ENCODE data around the gene VCX3B. TPM values are rescaled to one million over a fixed set of nuclear protein-coding genes. Genes with fewer than 3 reads are reported as not detected.
"Not testable (repeated sequence)": the region's sequence is repeated elsewhere in the genome, so short reads cannot be mapped to it uniquely, and the experiment has no call there.

VCX3B gene
- total RNA-seq, 2 donors from 2014 or later: not detected

GRCh38 chrX:8433109-8434062, 31.2 kb upstream of the VCX3B start:
- no peak overlapping the region for H3K4me3 Mint-ChIP-seq
- no peak overlapping the region for H3K27ac Mint-ChIP-seq
- no peaks in the 10 kb centered on the region for H3K4me1 Mint-ChIP-seq
- no peak for TF ChIP-seq CTCF (conservative IDR thresholded peaks at IDR 0.05)
- Histone ChIP-seq H3K9ac (ENCODE audit: extremely low read depth, low read length, poor library complexity, severe bottlenecking) (no peak overlapping the region), H3K36me3 (ENCODE audit: control insufficient read depth, insufficient read depth, low read length) (no peaks in the 10 kb centered on the region), H3K4me1 (ENCODE audit: control insufficient read depth, insufficient read depth, low read length) (no peaks in the 10 kb centered on the region), H3K27me3 (ENCODE audit: control insufficient read depth, insufficient read depth, low read length, poor library complexity, severe bottlenecking) (no peaks in the 10 kb centered on the region), H3K9me3 (ENCODE audit: control insufficient read depth, low read length) (no peaks in the 10 kb centered on the region), H3K27ac (ENCODE audit: low read depth, low read length) (no peak overlapping the region), H3K4me3 (ENCODE audit: low read length) (no peak overlapping the region)
- no peaks in the 10 kb centered on the region for H3K27me3 Mint-ChIP-seq (ENCODE audit: insufficient read depth)
- H3K36me3 Mint-ChIP-seq (ENCODE audit: low read depth): no peaks in the 10 kb centered on the region
- H3K9me3 Mint-ChIP-seq: no peaks in the 10 kb centered on the region
- whole genome bisulfite sequencing, 2 experiments (ENCODE audit: insufficient coverage in 1 of 2, insufficient read length in 1 of 2): 96% methylated on average over 1 of the region's 3 CpGs; no CpG with 5 or more reads in 1 of the 2 experiments
- DNase-seq: no peak

GRCh38 chrX:8447368-8447767, 17.3 kb upstream of the VCX3B start:
- Histone ChIP-seq H3K27me3 (ENCODE audit: control insufficient read depth, insufficient read depth, low read length, poor library complexity, severe bottlenecking) (no peaks in the 10 kb centered on the region), H3K9ac (ENCODE audit: extremely low read depth, low read length, poor library complexity, severe bottlenecking) (no peak overlapping the region), H3K27ac (ENCODE audit: low read depth, low read length) (no peak overlapping the region), H3K4me3 (ENCODE audit: low read length) (no peak overlapping the region), H3K9me3 (ENCODE audit: control insufficient read depth, low read length) (no peaks in the 10 kb centered on the region), H3K4me1 (ENCODE audit: control insufficient read depth, insufficient read depth, low read length) (no peaks in the 10 kb centered on the region), H3K36me3 (ENCODE audit: control insufficient read depth, insufficient read depth, low read length) (no peaks in the 10 kb centered on the region)
- TF ChIP-seq CTCF (conservative IDR thresholded peaks at IDR 0.05): no peak
- no peak overlapping the region for H3K27ac Mint-ChIP-seq
- no peak overlapping the region for H3K4me3 Mint-ChIP-seq
- H3K27me3 Mint-ChIP-seq (ENCODE audit: insufficient read depth): no peaks in the 10 kb centered on the region
- peaks cover 3% of the 10 kb centered on the region for H3K4me1 Mint-ChIP-seq
- H3K36me3 Mint-ChIP-seq (ENCODE audit: low read depth): no peaks in the 10 kb centered on the region
- DNase-seq: no peak
- H3K9me3 Mint-ChIP-seq: no peaks in the 10 kb centered on the region
- 89% methylated on average over 4 of the region's 5 CpGs; no CpG with 5 or more reads in 1 of the 2 experiments for WGBS, 2 experiments (ENCODE audit: insufficient coverage in 1 of 2, insufficient read length in 1 of 2)

GRCh38 chrX:8452343-8452742, 12.3 kb upstream of the VCX3B start:
- H3K9me3 ChIP-seq (ENCODE audit: control insufficient read depth, low read length); H3K4me1 ChIP-seq (ENCODE audit: control insufficient read depth, insufficient read depth, low read length); H3K9ac ChIP-seq (ENCODE audit: extremely low read depth, low read length, poor library complexity, severe bottlenecking); H3K27me3 Mint-ChIP-seq (ENCODE audit: insufficient read depth); H3K27me3 ChIP-seq (ENCODE audit: control insufficient read depth, insufficient read depth, low read length, poor library complexity, severe bottlenecking); H3K36me3 Mint-ChIP-seq (ENCODE audit: low read depth); H3K9me3 Mint-ChIP-seq; DNase-seq; H3K27ac Mint-ChIP-seq; H3K27ac ChIP-seq (ENCODE audit: low read depth, low read length); H3K4me3 Mint-ChIP-seq; H3K36me3 ChIP-seq (ENCODE audit: control insufficient read depth, insufficient read depth, low read length); H3K4me3 ChIP-seq (ENCODE audit: low read length); H3K4me1 Mint-ChIP-seq: not testable (repeated sequence)
- 98% methylated on average over 19 of the region's 21 CpGs; no CpG with 5 or more reads in 1 of the 2 experiments for WGBS, 2 experiments (ENCODE audit: insufficient coverage in 1 of 2, insufficient read length in 1 of 2)
